Hepatocyte (in vitro differentiated cells): Measurements from ENCODE around the gene SH3BGRL2. TPM values are rescaled to one million over a fixed set of nuclear protein-coding genes. Genes with fewer than 3 reads are reported as not detected.

Source experiments
- DNase-seq: peaks from one replicate; pipeline ENCODE4 v3.0.0-alpha.2; 2016; ENCODE audit warnings: low spot score
- H2AFZ ChIP-seq: fragments of 200-600 bp; sonication (generic); 2 replicates; pipeline ENCODE4 v1.6.0; 2016; ENCODE audit warnings: antibody characterized with exemption, mild to moderate bottlenecking
- H3K27ac ChIP-seq: fragments of 200-600 bp; sonication (generic); 2 replicates; pipeline ENCODE4 v1.5.1; 2016; ENCODE audit warnings: mild to moderate bottlenecking
- H3K27me3 ChIP-seq: fragments of 200-600 bp; sonication (generic); 2 replicates; pipeline ENCODE4 v1.6.1; 2016
- H3K36me3 ChIP-seq: fragments of 200-600 bp; sonication (generic); replicated peaks from 2 replicates; pipeline ENCODE4 v1.5.1; 2016; ENCODE audit warnings: low read depth; ENCODE audit not compliant: insufficient read depth
- H3K4me1 ChIP-seq: fragments of 200-600 bp; sonication (generic); 2 replicates; pipeline ENCODE4 v1.5.1; 2016; ENCODE audit warnings: mild to moderate bottlenecking, moderate library complexity; ENCODE audit not compliant: insufficient read depth
- H3K4me2 ChIP-seq: fragments of 200-600 bp; sonication (generic); 2 replicates; pipeline ENCODE4 v1.6.0; 2016
- H3K4me3 ChIP-seq: fragments of 200-600 bp; sonication (generic); 2 replicates; pipeline ENCODE4 v1.5.1; 2016; ENCODE audit warnings: mild to moderate bottlenecking
- H3K79me2 ChIP-seq: fragments of 200-600 bp; sonication (generic); 2 replicates; pipeline ENCODE4 v1.6.0; 2017; ENCODE audit warnings: mild to moderate bottlenecking
- H3K9me2 ChIP-seq: fragments of 200-600 bp; sonication (generic); replicated peaks from 2 replicates; pipeline ENCODE4 v1.6.0; 2017; ENCODE audit warnings: mild to moderate bottlenecking; ENCODE audit not compliant: insufficient read depth
- H3K9me3 ChIP-seq: fragments of 200-600 bp; sonication (generic); 2 replicates; pipeline ENCODE4 v1.5.1; 2016; ENCODE audit warnings: low read depth, mild to moderate bottlenecking
- H4K20me1 ChIP-seq: fragments of 200-600 bp; sonication (generic); 2 replicates; pipeline ENCODE4 v1.6.0; 2016; ENCODE audit warnings: mild to moderate bottlenecking; ENCODE audit not compliant: insufficient read depth, poor library complexity, severe bottlenecking
- EZH2 ChIP-seq: fragments of 200-600 bp; sonication (generic); IDR thresholded peaks from 2 replicates; pipeline ENCODE4 v1.6.1; 2016; ENCODE audit warnings: antibody characterized with exemption, mild to moderate bottlenecking, borderline replicate concordance
- EZH2phosphoT487 ChIP-seq: fragments of 200-600 bp; sonication (generic); IDR thresholded peaks from one replicate; pipeline ENCODE4 v1.6.1; 2018; ENCODE audit warnings: antibody characterized with exemption, mild to moderate bottlenecking, low read depth, moderate library complexity; ENCODE audit not compliant: unreplicated experiment, severe bottlenecking
- WGBS: methylation state at CpG from one replicate; pipeline ENCODE4 v1.1.6; 2016; ENCODE audit warnings: low lambda C conversion rate; ENCODE audit errors: missing lambda C conversion rate; 5-methylcytosine and 5-hydroxymethylcytosine counted together
- polyA plus RNA-seq: library from polyadenylated mRNA; unstranded; fragments of >200 nt; fragmentation: Nextera tagmentation; extraction: Ambion mirVana; gene quantifications from 2 replicates; pipeline ENCODE4 v1.2.1, GENCODE V29; 2016
- total RNA-seq: library from RNA; depleted of rRNA; stranded (reverse); fragments of >200 nt; gene quantifications from 2 replicates; pipeline ENCODE4 v1.2.3, GENCODE V29; 2014
- TF ChIP-seq, protein P1 (sequence below): fragments of 200-600 bp; sonication (generic); IDR thresholded peaks from 2 replicates; pipeline ENCODE4 v1.5.1; 2016; ENCODE audit warnings: antibody characterized with exemption, mild to moderate bottlenecking; ENCODE audit not compliant: poor library complexity

Gene SH3BGRL2
- total and polyA plus RNA-seq, 2 experiments from 2014 or later, result 24.1 to 71.4 TPM

- Histone ChIP-seq H3K9me2 (no peaks in the 10 kb centered on the region), H4K20me1 (no peaks in the 10 kb centered on the region), H3K79me2 (no peaks in the 10 kb centered on the region), H3K9me3 (no peaks in the 10 kb centered on the region), H3K4me1 (peaks cover 53% of the 10 kb centered on the region), H3K27me3 (no peaks in the 10 kb centered on the region), H3K27ac (peak overlapping the region; percentile 71), H2AFZ (no peak overlapping the region), H3K4me3 (no peak overlapping the region), H3K4me2 (no peak overlapping the region), H3K36me3 (no peaks in the 10 kb centered on the region)
- TF ChIP-seq, protein P1, sequence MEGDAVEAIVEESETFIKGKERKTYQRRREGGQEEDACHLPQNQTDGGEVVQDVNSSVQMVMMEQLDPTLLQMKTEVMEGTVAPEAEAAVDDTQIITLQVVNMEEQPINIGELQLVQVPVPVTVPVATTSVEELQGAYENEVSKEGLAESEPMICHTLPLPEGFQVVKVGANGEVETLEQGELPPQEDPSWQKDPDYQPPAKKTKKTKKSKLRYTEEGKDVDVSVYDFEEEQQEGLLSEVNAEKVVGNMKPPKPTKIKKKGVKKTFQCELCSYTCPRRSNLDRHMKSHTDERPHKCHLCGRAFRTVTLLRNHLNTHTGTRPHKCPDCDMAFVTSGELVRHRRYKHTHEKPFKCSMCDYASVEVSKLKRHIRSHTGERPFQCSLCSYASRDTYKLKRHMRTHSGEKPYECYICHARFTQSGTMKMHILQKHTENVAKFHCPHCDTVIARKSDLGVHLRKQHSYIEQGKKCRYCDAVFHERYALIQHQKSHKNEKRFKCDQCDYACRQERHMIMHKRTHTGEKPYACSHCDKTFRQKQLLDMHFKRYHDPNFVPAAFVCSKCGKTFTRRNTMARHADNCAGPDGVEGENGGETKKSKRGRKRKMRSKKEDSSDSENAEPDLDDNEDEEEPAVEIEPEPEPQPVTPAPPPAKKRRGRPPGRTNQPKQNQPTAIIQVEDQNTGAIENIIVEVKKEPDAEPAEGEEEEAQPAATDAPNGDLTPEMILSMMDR, result no peak
- no peak for TF ChIP-seq EZH2phosphoT487
- TF ChIP-seq EZH2, result no peak
- WGBS, result 93% methylated on average over 3 of the region's 3 CpGs
- DNase-seq, result no peak
Observed at GRCh38 chr6:79605061-79605460, 26.1 kb upstream of the SH3BGRL2 start.

DNA sequence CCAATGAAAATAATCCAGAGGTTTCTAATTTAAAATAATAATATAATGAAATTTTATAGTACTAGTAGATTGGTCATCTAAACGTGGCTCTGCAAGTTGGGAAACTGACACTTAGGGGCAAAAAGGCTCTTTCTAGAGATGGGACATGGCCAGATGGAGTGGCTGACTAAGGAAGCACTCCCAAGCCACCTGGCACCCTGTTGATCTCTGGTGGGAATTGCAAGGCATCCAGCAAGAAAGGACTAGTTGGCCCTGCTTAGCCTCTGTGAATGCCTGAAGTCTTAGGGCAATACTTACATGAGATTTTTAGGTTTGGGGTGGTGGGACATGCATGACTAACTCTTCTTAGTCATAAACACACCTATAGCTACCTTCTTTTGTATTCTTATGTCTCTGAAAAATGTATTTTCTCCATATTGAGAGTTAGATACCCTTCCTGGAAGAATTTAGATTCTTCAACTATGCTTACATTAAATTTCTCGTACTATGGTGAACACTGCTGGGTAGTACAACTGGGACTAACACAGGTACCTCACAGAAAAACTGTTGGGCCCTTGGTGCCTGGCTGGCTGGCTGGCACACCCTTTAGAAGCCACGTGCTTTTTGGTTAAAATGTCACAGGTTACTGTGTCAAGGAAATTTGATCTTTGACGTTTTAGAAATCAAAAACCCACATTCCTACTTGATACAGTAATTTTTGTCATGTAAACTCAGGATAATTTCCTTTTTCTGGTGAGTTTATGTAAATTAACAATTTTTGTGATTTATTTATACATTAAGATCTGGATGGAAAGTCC lies 25.0 kb upstream of the SH3BGRL2 start:
- DNase-seq, result no peak
- Histone ChIP-seq H3K79me2 (no peaks in the 10 kb centered on the region), H3K4me3 (no peak overlapping the region), H3K27me3 (no peaks in the 10 kb centered on the region), H3K27ac (peak overlapping the region; percentile 71), H4K20me1 (no peaks in the 10 kb centered on the region), H2AFZ (no peak overlapping the region), H3K9me2 (no peaks in the 10 kb centered on the region), H3K9me3 (no peaks in the 10 kb centered on the region), H3K36me3 (no peaks in the 10 kb centered on the region), H3K4me1 (peaks cover 50% of the 10 kb centered on the region), H3K4me2 (peak overlapping the region; percentile 1)
- TF ChIP-seq, protein P1, result no peak
- TF ChIP-seq EZH2, result no peak
- no peak for TF ChIP-seq EZH2phosphoT487
- WGBS, result 77% methylated on average over 4 of the region's 4 CpGs

- Histone ChIP-seq H3K4me2 (peak overlapping the region; percentile 1), H3K27me3 (no peaks in the 10 kb centered on the region), H2AFZ (no peak overlapping the region)
Observed at GRCh38 chr6:79607000-79607399, 24.1 kb upstream of the SH3BGRL2 start.

More at GRCh38 chr6:79607000-79607399, 24.1 kb upstream of the SH3BGRL2 start:
- H3K36me3 ChIP-seq, result no peaks in the 10 kb centered on the region
- no peak for DNase-seq
- no peaks in the 10 kb centered on the region for H3K79me2 ChIP-seq
- H3K27ac ChIP-seq, result peak overlapping the region; percentile 71
- 29% methylated on average over 3 of the region's 3 CpGs for WGBS
- no peaks in the 10 kb centered on the region for H3K9me3 ChIP-seq
- peaks cover 45% of the 10 kb centered on the region for H3K4me1 ChIP-seq
- no peaks in the 10 kb centered on the region for H3K9me2 ChIP-seq
- TF ChIP-seq EZH2 (no peak), EZH2phosphoT487 (no peak)
- TF ChIP-seq, protein P1, result no peak
- no peak overlapping the region for H3K4me3 ChIP-seq
- no peaks in the 10 kb centered on the region for H4K20me1 ChIP-seq
